Amniotic epithelial cell (primary cell): ENCODE measurements around the gene AREL1.

Experiments used
- DNase-seq: peaks from one replicate; pipeline ENCODE4 v3.0.0-alpha.2; 2010; ENCODE audit warnings: low read depth

The AREL1 gene

DNA sequence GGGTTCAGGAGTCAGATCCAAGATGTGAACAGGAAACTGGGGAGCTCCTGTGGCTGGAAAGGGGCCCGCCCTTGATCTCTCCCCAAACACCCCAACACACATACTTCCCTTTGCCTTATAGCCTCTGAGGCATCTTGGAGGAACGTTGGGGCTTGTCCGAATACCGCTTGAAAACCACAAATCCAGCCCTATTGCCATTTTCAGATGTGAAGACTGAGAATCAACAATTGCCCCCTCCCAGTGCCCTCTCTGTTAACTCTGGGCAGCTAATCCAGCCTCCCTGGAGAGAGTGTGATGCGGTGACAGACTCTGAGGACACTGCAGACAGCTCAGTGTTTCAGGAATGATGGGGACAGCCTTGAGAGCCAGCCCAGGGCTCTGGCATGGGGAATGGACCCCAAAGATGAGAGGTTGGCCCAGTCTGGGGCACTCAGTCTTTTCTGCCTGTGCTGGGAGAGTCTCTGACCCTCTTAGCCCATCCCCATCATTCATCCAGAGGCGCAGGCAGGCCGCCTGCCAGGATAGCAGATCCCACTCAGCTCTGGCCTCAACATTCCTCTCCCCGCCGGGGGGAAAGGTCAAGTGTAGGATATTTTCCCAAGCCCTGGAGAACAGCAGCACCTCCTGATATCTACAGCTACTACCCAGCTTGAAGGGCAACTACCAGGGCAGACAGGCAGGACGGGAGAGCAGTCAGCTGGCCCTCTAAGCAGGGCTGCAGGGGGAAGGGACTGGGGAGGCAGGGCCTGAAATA lies 76.3 kb downstream of the AREL1 start:
- DNase-seq = peak; percentile 44

DNA sequence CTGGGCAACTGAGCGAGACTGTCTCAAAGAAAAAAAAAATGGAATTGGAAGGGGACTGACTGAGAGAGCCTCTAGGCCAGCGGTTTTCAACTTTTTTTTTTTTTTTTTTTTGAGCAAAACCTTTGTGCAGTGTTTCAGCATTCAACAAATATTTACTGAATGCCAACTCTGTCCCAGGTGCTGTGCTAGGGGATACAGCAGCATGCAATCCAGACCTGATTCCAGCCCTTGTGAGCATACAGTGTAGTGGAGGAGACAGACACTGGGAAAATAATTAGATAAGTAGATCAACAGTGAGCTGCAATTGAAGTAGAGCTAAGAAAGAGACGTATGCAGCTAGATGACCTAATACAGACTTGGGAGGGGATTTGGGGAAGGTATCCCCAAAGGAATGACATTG lies 77.0 kb downstream of the AREL1 start:
- DNase-seq = no peak

DNA sequence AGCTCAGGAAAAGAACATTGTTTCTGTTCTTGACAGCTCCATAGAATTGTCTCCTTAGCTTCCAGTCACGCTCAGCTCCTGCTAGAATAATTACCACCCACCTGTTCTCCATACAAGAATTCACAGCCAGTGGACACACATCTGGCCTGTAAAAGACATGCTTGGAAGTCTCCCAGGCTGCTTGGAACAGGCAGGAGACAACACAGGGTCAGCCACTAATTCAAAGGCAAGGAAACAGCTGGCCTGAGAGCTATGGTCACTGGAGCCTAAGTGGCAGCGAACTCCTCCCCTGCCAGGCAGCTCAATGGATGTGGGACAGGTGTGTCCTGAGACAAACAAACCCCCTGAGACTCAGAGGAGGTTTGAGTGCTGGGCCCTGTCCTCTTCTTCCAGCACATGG lies 77.9 kb downstream of the AREL1 start:
- no peak for DNase-seq

DNA sequence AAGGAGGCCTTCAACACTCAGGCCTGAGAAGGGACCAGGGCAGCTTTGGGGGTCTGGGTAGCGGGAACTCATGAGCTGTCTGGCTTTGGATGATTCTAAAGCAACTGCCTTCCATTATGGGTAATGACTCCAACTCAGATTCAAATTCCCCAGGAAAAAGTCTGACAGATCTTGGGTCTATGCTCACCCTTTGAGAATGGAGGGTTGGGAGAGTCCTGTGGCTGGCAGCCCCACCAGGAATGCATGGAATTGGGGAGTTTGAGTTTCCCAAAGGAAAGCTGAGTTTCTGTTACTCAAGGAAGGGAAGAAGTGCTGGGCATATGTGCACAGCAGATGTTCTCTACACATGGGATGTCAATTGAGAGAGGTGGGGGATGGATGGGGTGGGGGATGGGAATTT lies 78.4 kb downstream of the AREL1 start:
- peak; percentile 32 for DNase-seq

DNA sequence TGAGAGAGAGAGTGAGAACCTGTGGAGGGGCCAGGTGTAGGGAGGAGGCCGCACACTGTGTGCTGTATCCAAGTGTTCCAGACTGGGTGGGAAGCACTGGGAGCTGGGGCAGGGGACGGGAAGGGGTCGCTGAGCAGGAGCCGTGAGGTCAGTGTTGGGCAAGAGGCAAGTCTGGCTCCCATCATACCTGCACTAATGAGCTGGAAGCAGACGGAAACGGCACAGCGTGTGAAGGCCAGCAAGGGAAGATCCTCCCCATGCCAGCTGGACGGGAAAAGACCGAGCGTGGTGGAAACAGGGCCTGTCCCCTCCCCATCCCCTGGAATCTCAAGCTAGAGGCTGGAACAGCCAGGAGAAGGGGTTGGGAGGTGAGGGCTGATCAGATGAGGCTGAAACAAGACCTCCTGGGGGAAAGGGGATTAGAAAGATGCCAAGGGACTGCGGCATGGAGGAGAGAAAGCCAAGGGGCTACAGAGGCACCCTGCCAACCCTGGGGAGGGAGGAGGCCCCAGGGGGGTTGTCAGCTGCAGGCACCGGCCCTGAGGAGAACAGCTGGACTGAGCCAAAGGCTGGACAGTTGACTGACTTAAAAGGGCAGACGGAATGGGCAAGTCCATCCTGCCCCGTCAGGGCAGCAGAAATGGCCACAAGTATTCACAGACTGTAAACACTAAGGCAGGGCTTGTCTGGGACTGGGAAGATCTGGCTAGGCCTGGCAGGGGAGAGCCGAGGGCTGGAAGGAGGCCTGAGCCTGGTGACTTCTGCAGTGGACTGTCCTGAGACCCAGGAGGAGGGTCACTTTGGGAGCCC lies 81.8 kb downstream of the AREL1 start:
- no peak for DNase-seq

DNA sequence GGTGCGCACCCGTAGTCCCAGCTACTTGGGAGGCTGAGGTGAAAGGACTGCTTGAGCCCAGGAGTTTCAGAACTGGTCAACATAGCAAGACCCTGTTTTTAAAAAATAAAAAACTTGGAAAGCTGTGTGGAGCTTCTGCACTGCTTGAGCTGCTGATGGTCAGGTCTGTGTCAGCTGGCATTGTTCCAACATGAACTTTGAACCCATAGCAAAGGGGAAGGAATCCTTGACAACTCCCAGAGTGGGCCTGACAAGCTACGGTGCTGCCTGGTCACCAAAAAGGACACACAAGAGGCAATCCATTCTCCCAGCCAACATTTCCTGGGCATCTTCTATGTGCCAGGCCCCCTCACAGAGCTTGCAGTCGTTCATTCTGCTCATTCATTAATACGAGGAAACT lies 84.5 kb downstream of the AREL1 start:
- no peak for DNase-seq

DNA sequence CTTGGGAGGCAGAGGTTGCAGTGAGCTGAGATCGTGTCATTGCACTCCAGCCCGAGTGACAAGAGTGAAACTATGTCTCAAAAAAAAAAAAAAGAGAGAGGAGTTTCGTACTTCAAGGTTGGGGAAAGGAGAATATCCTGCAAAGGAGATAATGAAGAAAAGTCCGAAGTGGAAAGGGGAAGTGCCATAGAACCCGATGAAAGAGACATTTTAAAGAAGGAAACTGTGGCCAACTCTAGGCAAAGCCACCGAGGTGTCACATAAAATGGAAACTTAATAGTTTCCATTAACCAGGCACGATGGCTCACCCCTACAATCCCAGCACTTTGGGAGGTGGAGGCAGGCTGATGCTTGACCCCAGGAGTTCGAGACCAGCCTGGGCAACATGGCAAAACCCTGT lies 85.8 kb downstream of the AREL1 start:
- no peak for DNase-seq

DNA sequence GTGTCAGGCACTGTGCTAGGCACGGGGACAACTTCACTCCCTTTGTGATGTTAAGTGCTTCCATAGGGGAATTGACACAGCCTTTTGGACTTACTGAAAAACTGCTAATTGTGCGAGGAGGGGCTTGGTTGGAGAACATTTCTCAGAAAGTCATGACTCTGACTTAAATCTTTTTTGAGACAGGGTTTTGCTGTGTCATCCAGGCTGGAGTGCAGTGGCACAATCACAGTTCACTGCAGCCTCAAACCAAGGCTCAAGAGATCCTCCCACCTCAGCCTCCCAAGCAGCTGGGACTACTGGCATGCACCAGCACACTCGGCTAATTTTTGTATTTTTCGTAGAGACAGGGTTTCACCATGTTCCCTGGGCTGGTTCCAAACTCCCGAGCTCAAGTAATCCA lies 90.6 kb downstream of the AREL1 start:
- DNase-seq = no peak

DNA sequence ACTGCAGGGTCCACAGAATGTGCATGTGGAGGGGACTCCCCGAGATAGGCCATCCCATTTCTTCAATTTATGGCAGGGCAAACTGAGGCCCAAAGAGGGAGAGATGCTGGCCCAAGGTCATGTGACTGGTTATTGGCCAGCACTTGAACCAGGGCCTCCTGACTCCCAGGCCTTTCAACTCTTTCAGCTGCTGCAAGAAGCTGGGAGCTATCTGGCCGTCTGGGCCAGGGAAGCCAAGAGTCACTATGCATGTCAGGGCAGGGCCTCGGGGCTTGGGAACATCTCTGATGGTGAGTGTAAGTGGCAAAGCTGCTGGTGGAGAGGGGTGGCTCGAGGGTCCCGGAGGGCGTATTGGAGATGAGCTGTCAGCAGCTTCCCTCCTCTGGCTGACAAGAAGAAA lies 91.3 kb downstream of the AREL1 start:
- no peak for DNase-seq

DNA sequence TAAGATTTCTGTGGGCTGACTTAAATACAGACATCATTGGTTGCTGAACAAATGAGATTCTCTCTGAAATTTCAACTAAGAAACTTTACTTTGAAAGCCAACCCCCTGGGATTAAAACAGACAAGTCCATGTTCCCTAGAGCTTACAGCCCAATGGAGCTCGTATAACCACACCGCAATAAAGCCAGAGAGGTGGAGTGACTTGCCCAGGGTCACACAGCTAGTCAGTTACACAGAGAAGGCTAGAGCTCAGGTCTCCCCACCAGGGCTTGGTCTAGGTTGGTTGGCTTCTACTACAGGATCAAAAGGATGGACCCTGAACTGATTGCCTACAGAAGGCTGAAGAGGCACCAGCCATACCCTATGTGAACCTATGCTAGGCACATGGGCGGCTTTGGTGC lies 92.0 kb downstream of the AREL1 start:
- no peak for DNase-seq

DNA sequence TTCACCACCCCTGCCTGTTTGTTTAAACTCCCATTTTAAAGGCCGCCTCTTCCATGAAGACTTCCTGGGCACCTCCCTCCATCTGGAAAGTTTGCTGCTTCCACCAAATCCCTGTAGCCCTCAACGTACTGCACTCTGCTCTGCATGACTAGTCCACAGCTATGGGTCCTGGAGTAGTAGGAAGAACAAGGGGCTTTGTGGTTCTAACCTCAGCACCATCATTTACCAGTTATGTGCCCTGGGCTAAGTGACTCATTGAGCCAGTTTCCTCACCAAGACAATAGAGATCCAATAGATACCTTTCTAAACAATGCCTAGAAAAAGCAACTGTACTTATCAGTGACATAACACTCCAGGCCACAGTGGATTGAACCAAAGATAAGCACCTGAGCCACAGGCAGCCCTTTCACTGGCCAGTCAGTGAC lies 92.4 kb downstream of the AREL1 start:
- peak; percentile 96 for DNase-seq

DNA sequence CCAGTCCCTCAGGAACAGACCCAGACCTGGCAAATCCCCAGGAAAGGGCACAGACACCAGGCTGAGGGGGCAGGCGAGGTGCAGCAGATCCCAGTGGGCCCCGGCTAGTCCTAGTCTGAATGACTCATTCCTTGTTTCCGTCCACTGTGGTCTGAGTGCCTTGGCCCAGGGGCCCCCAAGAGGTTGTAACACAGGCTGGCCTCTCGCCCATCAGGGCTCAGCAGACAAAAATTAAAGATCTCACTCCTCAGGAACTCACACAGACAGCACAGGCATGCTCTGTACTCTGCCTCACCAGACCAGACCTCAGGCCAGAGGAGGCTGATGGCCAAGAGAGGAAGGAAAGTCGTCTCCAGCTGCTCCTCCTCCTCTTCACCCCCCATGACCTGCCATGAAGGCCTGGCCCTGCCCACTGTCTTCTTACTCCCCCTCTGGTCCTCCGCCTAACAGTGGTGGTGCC lies 93.2 kb downstream of the AREL1 start:
- peak; percentile 99 for DNase-seq

DNA sequence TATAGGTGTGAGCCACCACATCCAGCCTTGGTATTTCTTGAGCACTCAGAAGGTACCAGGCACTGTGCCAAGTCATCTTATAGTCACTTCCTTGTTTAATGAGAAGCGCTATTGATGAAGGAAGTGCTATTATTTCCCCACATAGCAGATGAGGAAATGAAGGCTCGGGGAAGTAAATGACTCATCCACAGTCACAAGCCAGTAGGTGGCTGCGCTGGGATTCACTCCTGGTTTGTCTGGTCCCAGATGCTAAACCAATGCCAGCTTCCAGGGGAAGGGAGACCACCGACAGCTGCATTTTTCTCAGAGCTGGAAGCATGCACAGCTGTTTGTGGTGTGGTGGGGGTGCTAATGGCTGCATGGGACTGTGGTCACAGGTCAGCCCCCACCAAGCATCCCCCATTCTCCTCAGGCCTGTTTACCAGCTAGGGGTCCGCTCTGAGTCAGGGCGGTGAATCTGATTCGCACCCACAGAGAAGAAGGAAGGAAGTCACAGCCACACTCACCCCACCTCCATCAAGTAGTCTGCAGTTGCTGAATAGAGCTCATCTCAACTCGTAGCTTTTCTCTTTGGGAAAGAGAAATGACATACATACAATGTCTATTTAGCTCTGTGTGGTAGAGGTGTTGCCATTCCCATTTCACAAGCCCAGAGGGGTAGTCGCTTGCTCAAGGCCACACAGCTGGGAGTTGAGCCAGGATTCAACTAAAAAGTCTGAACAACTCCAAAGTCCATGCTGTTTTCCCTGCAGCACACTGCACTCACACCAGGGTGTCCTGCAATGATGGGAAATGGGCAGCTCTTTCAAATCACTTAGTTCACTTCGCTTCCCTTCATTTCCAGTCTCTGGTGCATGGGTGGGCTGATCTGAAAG lies 94.6 kb downstream of the AREL1 start:
- DNase-seq = peak; percentile 82

DNA sequence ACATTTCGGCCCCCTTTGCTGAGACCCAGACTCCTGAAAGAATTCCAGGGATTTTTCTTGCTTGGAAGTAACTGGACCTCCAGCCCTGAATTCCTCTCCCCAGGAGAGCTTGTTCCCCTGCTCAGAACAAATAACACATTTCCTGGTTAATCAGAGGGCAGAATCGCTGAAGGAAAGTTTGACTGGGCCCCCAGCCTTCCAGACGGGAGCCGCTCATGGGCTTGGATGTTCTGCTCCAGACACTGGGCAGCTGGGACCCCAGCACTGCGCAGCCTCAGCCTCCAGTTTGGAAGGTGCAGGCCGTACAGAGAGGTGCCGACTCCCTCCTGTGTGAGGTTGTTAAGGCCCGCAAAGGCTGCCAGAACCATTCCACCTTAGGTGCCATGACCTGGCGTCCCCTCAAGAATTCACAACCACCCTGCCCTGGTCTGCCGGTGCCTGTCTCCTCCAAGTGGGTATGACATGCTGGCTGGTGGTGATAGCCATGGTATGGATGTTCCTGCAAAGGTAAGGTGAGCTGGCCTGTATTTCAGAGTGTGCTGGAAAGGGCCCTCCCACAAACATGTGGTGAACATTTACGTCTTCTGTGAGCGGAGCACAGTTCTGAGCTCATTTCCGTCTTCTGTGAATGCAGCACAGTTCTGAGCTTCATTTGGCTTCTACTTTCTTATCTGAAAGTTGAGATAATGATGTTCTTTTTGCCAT lies 95.7 kb downstream of the AREL1 start:
- DNase-seq = peak; percentile 69

DNA sequence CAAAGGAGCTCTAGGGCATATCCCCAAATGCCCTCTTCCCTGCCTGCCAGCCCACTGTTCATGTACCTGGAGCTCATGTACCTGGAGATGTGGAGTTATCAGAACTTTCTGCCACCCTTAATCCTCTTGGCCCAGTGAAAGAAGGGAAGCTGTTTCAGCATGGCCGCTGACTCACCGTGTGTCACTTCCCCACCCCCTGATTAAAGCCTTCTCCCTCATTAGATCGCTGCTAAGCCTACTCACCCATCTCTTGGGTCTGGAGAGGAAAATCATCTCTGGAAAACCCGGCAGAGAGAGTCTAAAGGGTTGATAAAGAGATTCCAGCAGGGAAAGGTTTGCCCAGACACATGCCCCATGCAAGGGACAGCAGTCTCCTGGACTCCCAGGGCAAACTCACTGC lies 96.4 kb downstream of the AREL1 start:
- DNase-seq = peak; percentile 86

DNA sequence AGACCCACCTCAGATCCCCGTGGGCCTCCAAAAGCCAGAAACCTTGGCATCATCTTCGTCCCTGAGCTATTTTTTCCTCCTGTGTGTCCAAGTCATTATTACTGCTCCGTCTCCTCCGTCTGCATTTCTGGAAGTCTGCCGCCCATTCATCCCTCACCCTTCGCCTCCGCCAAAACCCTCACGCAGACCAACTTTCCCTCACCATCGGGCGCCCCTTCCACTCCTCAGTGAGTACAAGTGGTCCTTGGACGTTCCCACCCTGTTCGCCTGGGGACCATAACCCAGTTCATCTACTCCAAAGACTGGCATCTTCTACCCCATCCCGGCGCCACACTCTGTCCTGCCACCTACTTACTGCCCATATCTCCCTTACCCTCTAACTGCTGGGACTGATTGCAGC lies 97.1 kb downstream of the AREL1 start:
- no peak for DNase-seq

DNA sequence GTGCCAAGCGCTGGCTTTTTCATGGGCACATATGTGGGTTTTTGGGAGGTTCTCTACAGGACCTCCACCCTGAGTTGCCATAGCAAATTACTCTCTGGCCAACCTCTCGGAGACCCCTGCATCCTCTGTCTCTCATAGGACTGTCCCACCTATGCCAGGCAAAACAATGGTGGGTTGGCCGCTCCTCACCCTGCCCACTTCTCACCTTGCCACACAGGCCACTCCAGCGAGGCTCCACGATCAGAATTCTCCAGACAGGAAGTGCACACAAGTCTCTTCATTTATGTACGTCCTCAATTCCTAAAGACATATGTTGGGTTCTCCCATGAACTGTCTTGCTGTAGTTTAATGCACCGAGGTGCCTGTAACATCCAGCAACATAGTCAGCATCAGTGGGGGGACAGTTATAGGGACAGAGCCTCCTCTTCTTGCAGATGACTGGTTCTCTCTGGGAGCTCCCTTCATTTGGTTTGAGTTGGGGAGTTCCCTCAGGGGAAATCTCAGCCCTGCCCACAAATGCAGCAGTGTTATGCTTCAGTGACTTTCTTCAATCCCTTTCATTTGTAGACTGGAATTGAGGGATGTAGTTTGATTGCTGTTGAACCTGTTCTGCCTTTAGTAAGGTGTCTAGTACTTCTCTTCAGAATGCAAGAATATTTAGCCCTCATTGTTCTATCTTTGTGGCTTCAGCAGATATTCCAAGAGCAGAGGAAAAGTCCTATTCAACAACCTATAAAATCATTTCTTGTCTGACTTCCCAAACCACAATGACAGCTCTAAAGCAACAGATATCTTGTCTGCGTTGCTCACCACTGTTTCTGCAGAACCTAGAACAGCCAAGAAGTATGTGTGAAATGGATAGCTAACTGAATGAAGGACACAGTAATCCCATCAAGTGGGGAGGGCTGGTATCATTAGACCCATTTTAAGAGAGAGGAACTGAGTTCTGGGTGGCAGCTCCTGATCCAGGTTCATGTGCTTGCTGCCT lies 98.1 kb downstream of the AREL1 start:
- DNase-seq = peak; percentile 63

DNA sequence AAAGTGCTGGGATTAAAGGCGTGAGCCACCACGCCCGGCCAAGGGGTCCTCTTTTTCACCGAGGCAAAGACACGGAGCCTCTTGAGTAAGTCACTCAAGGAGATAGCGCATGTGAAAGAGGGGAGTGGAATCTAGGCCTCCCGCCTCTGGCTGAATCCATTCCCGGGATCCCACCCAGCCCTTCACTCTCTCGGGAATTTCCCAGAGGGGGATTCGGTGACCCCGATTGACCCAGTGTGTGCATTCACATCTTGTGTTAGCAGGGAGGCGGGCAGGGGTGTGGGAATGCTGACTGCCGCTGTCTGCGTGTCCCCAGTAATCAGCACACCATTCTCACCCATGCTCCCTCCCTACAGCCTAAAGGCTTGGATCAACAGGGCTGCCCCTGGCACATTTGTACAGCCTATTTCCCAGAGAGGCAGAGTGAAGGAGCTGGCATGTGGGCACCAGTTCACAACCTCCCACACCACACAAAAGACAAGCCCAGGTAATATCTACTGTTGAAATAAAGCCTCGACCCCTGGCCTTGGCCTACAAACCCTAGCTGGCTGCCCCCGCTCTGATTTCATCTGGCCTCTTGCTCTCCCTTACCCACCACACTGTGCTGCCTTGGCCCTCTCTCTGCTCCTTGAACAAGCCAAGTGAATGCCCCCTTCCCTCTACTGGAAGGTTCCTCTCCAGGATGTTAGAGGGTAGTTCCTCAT lies 99.5 kb downstream of the AREL1 start:
- no peak for DNase-seq

DNA sequence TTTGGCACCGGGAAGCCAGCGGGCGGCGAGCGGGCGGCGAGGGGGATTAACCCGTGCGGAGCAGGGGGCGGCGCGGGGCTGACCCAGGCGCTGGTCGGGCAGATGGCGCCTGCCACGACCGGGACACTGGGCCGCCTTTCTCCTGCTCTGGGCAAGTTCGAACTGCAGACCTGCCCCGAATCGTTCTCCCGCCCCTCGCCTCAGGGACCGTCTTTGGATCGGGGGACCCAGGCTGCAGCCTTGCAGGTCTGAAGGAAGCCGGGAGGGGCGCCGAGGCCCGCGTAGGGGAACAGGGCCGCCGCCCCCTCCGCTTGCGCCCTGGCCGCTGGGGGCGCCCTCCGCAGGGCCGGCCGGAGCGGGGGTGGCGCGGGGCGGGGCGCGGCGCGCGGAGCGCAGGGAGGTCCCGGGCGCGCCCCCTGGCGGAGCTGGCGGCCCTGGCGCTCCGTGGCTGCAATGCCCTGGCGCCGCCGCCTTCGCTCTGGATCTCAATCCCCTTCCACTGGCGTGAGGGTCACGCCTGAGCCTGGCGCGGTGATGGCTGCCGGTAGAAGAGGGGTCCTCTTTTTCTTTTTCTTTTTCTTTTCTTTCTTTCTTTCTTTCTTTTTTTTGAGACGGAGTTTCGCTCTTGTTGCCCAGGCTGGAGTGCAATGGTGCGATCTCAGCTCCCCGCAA lies 100.4 kb downstream of the AREL1 start:
- DNase-seq = peak; percentile 57
